Activated CD4-positive, CD25-positive, alpha-beta regulatory T cell treated with anti-CD3 and anti-CD28 coated beads, Interleukin-2, amount 50 U/mL, for 72 hours (primary cell): Measurements from ENCODE around the gene DENND11.
"Not testable (repeated sequence)": the region's sequence is repeated elsewhere in the genome, so short reads cannot be mapped to it uniquely, and the experiment has no call there.

Experiments used
- DNase-seq: peaks from one replicate; pipeline ENCODE4 v3.0.0; 2021

Gene DENND11

GRCh38 chr7:141706239-141707064 lies 4.5 kb upstream of the DENND11 start:
- DNase-seq, result no peak

- DNase-seq, result no peak
These were observed 2.8 kb upstream of the DENND11 start for GRCh38 chr7:141704741-141705140.

- no peak for DNase-seq
These were observed 2.1 kb upstream of the DENND11 start for GRCh38 chr7:141704112-141704511.

GRCh38 chr7:141702892-141703291 lies 926 bp upstream of the DENND11 start:
- DNase-seq, result no peak

GRCh38 chr7:141701489-141702046 lies 398 bp downstream of the DENND11 start:
- DNase-seq, result peak; percentile 65

GRCh38 chr7:141700848-141701371 lies 1.1 kb downstream of the DENND11 start:
- DNase-seq, result no peak

- DNase-seq, result no peak
These were observed 1.6 kb downstream of the DENND11 start for GRCh38 chr7:141700296-141700847.

GRCh38 chr7:141699860-141700259 lies 2.1 kb downstream of the DENND11 start:
- no peak for DNase-seq

- no peak for DNase-seq
These were observed 3.5 kb downstream of the DENND11 start for GRCh38 chr7:141698247-141699015.

GRCh38 chr7:141697211-141697871 lies 4.6 kb downstream of the DENND11 start:
- DNase-seq, result no peak

- no peak for DNase-seq
These were observed 5.6 kb downstream of the DENND11 start for GRCh38 chr7:141696348-141696747.

GRCh38 chr7:141695803-141696289 lies 6.1 kb downstream of the DENND11 start:
- no peak for DNase-seq

GRCh38 chr7:141693082-141693481 lies 8.9 kb downstream of the DENND11 start:
- DNase-seq, result no peak

- DNase-seq, result no peak
These were observed 10.0 kb downstream of the DENND11 start for GRCh38 chr7:141691961-141692360.

GRCh38 chr7:141691540-141691939 lies 10.4 kb downstream of the DENND11 start:
- no peak for DNase-seq

GRCh38 chr7:141689072-141689825 lies 12.7 kb downstream of the DENND11 start:
- DNase-seq, result not testable (repeated sequence)

- DNase-seq, result no peak
These were observed 13.9 kb downstream of the DENND11 start for GRCh38 chr7:141688043-141688442.

GRCh38 chr7:141686670-141687069 lies 15.3 kb downstream of the DENND11 start:
- DNase-seq, result no peak

- DNase-seq, result no peak
These were observed 15.9 kb downstream of the DENND11 start for GRCh38 chr7:141686074-141686473.

- no peak for DNase-seq
These were observed 16.5 kb downstream of the DENND11 start for GRCh38 chr7:141685285-141686023.

- no peak for DNase-seq
These were observed 23.0 kb downstream of the DENND11 start for GRCh38 chr7:141679014-141679413.
